GM18519 (cell line): ENCODE data around the gene BANF1.
"Not testable (repeated sequence)": the region's sequence is repeated elsewhere in the genome, so short reads cannot be mapped to it uniquely, and the experiment has no call there.

Source experiments
- ATAC-seq: cut with Tn5 transposase; IDR thresholded peaks from one replicate; pipeline ENCODE4 v1.9.1; 2021; ENCODE audit warnings: mild to moderate bottlenecking, moderate library complexity; ENCODE audit not compliant: unreplicated experiment, low FRiP score

Gene BANF1

DNA sequence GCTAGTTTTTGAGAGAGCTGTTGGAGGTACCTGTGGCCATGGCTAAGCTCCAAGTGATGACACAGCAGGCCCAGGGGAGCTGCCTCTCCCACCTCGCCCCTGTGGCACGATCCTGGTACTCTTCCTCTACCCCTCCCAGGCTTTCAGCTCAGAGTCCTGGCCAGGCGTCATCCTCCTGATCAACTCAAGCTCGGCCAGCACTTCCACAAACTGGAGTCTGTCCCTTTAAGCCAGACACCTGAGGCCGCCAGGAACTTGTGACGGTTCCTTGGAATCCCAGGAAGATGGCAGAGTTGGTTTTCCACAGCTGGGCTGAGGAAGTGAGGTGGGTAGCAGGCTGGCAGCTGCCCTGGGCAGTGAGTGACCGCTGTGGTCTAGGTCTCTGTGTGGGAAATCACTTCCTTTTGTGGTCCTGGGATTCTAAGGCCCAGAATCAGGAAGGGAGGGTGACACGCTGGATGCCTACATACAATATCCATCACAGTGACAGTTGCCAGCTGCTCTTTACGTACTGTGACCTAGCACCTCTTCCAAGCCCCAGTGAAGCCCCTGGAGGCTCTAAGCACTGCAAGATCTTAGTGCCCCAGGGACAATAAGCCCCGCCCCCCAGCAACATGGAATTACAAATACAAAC, 6.3 kb downstream of the BANF1 start:
- no peak for ATAC-seq

DNA sequence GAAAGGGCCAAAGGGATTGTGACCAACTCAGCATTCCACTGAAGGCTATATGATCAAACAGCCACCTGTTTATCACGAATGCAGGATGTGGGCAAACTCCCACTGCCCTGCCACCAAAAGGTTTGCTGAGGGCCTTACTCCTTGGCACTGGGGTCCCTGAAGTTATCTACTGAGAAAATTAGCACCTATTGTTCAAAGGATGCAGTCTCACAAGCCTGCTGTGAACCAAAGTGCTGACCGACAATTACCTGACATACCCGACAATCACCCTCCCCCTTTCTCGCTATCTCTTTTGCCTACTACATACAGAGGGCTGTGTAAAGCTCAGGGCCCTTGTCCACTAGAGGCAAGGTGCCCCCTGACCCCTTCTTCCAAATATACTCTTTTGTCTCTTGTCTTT, 7.7 kb downstream of the BANF1 start:
- ATAC-seq = not testable (repeated sequence)

DNA sequence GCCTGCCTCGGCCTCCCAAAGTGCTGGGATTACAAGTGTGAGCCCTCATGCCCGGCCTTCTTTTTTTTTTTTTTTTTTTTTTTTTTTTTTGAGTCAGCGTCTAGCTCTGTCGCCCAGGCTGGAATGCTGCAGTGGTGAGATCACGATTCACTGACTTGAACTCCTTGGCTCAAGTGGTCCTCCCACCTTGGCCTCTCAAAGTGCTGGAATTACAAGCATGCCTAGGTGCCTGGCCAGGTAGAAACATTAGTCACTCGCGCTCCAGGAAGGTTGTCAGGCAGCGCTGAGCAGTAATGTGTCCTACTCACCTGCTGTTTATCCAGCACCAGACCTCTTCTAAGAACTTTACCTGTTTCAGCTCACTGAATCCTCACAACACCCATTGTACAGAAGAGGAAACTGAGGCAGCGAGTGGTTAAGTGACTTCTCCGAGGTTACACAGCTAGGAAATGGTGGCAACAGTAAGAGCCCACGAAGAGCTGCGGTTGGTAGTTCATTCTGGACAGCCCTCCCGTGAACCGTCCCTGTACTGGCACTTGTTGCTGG, 9.0 kb downstream of the BANF1 start:
- ATAC-seq = no peak

DNA sequence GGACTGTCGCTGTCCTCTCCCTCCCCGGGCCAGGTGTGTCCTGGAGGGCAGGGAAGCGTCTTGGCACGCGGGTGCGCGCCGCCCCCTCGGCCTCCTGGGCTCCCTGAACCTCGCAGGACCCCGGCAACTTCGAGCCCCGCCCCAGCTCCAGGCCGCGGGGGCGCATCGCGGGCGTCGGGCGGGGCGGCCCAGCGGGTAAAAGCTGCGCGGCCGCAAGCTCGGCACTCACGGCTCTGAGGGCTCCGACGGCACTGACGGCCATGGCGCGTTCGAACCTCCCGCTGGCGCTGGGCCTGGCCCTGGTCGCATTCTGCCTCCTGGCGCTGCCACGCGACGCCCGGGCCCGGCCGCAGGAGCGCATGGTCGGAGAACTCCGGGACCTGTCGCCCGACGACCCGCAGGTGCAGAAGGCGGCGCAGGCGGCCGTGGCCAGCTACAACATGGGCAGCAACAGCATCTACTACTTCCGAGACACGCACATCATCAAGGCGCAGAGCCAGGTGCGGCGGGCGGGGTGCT, 9.5 kb downstream of the BANF1 start, which contains the start of gene CST6:
Gene CST6 (plus strand): TSS at position 224 of the 519 bp plus-strand sequence. CDS start 37 bp downstream, at position 261.
- ATAC-seq = no peak

DNA sequence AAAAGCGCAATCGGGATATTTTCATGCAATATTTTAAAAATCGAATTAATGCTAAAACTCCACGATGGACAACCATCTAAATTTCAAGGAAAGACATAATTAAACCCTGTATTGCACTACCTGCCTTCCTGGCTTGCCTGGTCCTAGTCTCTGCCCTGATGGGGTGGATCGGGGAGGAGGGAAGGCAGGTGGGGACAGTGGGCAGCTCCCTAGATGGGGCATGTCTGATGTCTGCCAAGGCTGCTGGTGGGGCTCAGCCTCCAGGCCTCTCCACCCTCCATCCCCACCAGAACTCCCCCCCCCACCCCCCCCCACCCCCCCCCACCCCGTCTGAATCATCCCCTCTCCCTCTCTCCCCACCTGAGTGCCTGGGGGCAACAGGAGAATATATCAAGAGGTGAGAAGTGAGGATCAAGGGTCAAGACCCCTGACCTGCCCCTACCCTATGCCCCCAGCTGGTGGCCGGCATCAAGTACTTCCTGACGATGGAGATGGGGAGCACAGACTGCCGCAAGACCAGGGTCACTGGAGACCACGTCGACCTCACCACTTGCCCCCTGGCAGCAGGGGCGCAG, 10.2 kb downstream of the BANF1 start:
- no peak for ATAC-seq

DNA sequence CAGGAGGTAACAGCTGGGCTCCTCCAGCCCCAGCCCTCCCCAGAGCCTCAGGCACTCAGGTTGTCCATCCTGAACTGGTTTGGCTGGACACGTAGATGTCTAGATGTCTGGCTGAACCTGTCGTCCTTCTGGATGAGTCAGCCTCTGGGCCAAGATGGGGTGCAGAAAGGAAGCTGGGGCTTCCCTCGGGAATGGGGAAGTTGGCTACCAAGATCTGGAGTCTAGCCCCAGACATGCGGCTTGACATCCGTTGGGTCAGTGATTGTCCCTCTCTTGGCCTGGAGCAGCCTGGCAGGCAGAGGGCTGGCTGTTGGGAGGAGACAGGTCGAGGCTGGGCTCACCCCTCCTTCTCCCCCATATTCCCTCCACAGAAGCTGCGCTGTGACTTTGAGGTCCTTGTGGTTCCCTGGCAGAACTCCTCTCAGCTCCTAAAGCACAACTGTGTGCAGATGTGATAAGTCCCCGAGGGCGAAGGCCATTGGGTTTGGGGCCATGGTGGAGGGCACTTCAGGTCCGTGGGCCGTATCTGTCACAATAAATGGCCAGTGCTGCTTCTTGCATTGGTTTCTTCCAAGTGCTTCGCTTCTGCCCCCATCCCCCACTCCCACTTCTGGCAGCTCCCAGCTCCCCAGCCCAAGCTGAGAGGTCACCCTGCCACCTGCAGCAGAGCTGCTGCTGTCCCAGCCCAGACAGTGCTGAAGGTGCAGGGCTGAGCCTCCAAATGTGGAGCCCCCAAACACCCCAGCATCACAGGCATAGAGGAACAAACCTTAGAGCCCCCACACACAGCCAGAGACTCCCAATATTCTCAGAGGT, 10.9 kb downstream of the BANF1 start:
- no peak for ATAC-seq

DNA sequence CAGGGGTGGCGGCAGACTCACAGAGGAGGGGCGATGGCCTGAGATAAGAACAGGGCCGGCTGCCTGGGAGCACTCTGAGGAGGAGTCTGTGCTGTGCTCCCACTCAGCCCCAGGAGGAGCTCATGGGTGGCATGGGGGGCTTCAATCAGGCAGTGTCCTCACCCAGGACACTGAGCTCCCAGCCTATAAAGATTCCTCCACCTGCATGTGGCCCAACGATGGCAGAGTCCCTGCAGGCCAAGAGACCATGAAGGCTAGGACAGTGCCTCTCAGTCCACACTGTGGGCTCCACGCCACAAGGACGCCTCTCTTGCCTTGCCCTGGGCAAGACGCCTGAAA, 11.4 kb downstream of the BANF1 start:
- ATAC-seq = no peak

DNA sequence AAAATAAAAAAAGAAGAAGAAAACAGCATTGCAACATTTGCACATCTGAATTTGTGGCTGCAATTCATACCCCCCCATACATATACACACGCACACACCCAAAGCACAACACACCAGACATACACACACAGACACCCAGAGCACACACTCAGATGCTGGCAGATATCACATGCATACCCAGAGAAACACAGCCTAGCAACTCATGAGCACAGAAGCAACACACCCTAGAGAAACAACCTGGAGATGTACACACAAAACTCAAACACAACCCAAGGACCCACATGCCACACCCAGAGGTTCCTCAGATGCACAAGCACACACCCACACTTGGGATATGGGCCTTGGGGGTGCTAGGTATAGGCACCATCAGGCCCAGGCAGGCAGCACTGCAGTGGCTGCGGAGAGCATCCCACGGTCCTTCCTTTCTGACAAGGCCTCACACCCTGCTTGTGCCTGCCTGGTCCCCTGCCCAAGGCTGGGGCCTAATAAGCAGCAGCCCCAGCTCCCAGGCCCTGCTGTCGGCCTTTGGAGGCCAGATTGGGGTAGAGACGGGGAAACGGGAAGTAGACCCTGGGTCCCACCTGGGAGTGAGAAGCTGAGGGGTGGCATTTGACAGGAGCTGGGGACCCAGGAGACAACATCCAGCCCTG, 12.6 kb downstream of the BANF1 start:
- no peak for ATAC-seq

DNA sequence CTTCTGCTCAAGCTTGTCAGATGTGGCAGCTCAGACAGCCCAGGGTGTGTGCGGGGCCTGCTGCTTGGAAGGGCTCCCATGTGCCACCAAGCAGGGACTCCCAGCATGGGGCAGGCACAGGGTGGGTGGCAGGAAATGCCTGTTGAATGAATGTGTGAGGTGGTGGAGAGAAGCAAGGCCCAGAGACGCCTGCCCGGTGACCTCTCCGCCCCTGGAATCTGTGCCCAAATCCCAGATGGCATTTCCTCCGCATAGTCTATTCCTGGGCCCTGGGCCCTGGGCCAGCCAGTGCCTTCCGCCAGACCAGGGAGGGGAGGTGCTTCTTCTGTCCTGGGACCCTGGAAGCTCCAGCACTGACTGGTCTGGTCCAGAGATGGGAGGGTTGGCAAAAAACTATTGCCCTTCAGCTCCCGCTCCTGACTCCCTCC, 13.2 kb downstream of the BANF1 start:
- no peak for ATAC-seq

DNA sequence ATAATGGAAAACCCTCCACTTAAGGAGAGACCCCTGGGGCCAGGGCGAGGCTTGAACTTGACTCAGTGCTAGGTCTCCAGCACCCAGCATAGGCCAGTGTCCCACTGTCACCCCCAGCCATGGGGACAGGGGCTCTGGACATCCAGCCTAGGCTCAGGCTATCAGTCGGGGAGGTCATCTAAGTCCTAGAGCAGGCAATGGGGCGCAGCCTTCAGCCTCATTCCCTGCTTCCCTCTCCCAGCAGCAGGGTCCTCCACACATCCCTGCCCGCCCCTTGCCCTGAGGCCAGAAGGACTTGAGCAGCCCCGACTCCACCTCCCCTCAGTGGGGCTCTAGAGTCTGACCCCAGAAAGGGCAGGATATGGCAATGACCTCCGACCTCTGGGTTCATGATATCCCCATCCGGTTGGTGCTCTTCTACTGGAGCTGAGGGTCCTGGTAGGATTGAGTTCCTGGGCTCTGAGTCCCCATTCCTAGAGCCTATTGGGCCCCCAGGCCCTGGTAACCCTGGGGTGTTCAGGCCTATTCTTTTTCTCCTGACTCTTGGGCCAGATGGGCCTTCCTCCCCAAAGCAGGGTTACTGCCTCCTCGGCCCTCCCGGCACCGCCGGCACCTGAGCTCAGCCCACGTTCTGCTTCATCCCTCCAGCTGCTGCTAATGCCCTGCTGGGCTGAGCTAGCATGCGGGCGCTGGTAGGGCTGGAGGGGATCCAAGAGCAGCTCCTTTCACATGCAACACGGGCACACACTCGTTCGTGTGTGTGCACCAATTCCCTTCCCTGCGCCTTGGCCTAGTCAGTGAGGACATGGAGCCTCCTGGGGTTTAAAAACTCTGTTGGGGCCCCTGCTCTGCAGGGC, 13.9 kb downstream of the BANF1 start:
- no peak for ATAC-seq

DNA sequence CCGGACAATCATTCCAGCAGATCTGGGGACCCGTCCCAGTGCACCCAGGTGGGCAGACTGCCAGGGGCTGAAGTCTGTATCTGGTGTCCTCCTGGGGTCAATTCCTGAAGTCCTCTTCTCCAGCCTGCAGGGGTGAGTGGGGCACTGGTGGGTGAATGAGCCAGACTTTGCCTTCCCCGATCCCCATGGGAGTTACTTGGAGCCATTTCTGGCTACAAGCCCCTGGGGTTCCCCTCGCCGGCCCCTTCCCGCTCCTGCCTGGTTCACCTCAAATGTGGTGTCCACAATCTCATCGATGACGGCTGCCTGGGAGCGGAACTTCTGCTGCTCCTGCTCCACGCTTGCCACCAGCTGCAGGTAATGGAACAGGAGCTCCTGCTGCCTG, 14.5 kb downstream of the BANF1 start:
- ATAC-seq = no peak

DNA sequence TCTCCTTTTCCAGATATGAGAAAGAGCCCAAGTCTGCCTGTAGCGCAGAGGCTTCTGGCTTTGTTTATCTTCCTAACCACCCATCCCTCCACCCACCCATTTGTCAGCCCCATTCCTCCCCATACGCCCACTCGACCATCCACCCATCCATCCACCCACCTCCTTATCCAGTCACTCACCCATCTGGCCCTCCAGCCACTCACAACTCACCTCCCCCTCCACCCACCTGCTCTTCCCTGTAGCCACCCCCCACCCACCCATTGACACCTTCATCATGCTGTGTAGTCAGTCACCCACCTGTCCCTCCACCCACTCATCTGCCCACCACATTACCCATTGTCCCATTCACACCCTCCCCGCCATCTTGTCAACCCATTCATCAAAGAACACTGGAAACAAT, 15.0 kb downstream of the BANF1 start:
- no peak for ATAC-seq

DNA sequence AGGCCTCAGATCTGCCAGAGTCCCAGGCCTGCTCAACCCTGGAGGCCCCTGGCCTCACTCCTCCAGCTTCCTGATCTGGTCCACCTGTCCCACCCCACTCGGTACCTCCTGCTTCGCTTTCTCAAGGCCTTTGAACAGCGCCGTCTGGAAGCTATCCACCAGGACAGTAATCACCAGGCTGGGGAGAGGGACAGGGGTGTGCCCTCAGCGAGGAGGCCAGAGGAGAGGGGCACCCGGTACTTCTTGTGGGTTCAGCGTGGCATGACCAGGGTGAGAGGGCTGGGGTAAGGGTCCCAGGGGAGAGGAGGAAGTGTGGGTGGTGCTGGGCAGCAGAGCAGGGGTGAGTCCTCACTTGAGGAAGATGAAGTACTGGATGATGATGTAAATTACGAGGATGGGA, 17.9 kb downstream of the BANF1 start:
- no peak for ATAC-seq

DNA sequence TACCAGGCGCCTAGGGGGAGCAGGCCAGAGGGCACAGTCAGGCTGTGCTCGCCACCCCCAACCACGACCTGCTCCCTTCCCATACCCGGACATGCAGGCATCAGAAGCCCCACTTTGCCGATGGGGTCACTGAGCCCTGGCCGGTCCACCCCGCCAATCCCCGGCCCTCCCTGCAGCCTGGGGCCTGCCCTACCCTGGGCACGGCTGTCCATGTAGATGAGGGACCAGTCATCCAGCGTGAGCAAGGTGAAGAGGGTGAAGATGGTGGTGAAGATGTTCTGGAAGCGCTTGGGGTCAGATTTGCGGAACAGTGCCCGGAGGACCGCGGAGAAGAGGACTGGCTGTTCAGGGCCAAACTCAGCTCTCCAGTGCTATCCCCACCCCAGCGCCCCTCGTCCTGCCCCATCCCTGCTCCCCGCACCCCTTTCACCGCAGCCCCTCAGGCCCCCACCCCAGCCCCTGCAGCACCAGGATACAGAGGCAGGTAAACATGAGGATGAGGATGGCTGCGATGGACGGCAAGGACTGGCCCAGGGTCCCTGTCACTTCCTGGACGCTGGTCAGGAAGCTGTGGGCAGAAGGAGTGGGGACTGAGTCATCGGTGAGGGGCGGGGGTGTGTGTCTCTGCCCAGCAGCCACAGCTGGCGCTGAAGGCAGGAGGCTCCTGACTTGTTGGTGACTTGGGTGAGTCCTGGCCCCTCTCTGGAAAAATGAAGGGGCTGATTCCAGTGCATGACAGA, 18.5 kb downstream of the BANF1 start:
- ATAC-seq = no peak

DNA sequence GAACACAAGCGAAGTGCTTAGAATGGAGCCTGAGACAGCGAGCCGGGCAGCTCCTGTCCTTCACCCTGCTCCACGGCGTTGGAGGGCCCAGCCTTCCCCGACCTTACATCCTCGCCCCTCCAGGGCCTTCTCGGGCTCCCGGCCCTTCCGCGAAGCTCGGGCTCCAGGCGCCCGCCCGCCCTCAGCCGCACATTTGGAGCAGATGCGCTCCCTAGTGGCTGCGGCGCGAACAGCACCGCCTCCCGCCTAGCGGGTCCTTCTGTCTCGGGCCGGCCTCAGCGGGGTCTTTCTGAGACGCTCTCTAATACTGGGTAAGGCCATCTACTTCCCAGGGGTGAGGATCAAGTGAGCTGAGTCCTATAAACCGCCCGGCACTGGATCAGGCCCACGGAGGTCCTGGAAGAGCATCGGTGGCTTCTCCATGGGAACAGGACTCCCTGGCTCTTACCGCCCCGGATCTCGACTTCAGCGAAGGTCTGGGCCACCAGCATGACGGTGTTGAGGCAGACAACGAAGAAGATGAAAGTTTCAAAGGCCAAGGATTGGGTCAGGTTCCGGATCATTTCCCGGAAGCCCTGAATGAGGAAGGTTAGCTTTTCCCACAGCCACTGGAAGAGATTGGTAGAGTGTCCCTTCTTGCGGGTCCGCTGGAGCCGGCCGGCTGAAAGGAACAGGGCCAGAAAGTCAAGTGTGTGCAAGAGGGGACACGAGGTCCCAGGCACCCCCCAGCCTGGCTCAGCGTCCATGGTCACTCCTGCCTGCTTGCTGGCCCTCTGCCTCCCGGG, 20.3 kb downstream of the BANF1 start:
- no peak for ATAC-seq

DNA sequence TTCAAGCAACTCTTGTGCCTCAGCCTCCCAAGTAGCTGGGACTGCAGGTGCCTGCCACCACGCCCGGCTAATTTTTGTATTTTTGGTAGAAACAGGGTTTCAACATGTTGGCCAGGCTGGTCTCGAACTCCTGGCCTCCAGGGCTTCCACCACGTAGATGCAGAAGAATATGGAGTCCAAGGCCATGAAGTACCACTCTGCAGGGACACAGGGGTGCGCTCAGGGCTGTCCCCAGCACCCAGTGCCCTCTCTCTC, 20.8 kb downstream of the BANF1 start:
- ATAC-seq = not testable (repeated sequence)

DNA sequence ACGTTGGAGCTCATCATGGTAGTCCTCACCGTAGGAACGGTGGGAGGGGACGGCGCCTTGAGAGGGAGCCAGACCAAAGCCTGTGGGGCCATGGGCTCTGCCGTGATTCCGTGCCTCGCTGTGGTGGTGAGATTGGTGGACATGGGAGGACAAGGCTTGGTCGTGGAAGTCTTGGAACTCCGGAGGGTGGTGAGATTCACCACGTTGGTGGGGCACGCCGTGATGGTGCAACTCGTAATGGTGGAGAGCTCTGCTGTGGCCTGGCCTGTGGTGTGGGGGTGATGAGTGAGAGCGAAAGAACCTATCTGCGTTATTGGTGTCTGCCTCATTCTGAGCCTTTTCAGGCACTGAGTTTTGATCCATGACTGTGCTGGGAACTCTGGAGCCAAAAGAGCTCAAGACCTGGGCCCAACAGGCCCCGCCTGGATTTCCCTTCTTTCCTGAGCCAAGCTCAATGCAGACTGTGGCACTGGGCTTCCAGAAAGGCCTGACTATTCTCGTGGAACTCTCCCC, 23.8 kb downstream of the BANF1 start, which contains the start of gene CATSPER1:
Gene CATSPER1 (minus strand): TSS at position 463 of the 513 bp plus-strand sequence. CDS start 100 bp downstream, at position 363.
- ATAC-seq = no peak

DNA sequence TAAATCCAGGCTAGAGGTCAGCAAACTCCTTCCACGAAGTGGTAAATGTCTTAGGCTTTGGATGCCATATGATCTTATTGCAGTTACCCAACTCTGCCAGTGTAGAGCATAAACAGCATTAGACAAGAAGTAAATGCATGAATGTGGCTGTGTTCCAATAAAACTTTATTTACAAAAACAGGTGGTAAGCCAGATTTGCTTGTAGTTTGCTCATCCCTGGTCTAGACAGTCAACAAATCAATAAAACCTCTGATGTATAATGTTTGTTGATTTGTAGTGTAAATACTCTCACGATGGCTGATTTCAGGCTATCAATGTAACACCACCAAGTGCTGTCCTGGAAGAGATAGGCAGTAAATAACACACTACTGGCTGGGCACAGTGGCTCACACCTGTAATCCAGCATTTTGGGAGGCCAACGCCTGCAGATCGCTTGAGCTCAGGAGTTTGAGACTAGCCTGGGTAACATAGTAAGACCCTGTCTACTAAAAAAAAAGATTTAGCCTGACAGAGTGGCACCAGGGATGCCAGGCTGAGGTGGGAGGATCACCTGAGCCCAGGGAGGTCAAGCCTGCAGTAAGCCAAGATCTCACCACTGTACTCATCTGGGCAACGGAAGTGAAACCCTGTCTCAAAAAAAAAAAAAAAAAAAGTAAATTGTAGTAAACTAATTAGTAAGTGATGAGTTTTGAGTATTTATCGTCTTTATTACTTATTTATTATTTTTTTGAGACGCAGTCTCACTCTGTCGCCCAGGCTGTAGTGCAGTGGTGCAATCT, 30.8 kb downstream of the BANF1 start:
- no peak for ATAC-seq
